ENCODE data around the gene RALGAPA2. TPM values are rescaled to one million over a fixed set of nuclear protein-coding genes. Genes with fewer than 3 reads are reported as not detected.
A peak's percentile ranks its signal among the peaks of the same experiment; 100 is the strongest.

The RALGAPA2 gene
- polyA plus RNA-seq, 1 donor from 2014 or later = 5.4 TPM

DNA sequence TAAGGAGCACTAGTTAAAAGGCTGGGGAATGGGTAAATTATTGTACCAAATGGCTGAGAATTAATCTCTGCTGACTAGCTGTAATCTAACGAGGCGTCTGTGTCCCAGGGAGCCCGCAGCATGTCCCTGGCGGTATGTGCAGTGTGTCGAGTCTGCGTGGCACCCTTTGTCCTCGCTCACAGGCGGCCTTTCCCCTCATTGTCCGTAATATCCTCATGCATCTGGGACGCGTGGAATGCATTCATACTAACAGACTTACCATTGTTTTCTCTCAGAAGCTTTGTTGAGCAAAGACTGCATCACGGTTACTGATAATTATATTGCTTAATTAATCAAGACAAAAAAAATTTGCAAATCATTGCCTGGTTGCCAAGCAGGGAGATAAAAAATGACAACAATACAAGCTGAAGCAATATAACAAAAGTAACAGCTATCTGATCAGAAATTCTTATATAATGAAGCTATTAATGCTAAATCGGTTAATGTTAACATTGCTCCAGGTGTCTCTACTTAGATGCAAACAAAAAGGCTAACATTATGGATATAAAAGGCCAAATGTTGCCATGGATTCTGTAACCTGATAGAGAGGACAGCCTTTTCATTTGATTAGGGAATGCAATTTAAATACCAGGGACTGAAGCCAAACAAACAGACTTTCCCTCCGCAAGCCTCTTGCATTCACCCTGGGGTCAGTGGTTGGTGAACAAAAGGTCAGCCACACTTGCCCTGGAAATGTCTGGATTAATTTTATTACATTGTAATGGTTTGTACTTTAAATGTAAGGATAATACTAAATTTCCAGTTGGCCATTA lies 219.7 kb downstream of the RALGAPA2 start:
- Mint-ChIP-seq H3K9me3 (no peaks in the 10 kb centered on the region), H3K4me3 (no peak overlapping the region), H3K4me1 (peaks cover 6 to 14% (median 6%) of the 10 kb centered on the region in 3 donors), H3K27ac (peak overlapping the region in 1 of 3 donors; percentile 50), H3K27me3 (no peaks in the 10 kb centered on the region), H3K36me3 (peaks cover 19% of the 10 kb centered on the region)

DNA sequence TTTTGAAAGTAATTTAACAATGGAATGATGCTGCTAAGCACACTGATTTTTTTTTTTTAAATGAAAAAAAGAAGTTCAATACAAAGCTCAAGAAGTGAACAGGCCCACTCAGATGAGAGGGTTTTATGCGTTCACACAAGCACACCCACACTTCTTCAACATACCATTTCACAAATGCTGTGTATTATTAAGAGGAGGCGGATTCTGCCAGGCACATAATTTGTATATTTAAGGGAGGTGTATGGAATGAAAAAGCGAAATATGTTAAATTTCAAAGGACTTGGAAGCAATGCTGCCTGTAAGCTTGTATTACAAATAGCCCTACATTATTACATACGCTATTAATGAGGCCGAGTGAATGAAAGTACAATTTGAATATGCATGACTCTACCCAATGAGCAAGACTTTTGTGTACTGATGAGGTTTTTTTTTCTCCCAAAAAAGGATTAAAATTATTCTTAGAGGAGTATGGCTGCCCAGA lies 220.6 kb downstream of the RALGAPA2 start:
- no peak overlapping the region for H3K4me3 Mint-ChIP-seq
- H3K36me3 Mint-ChIP-seq = peaks cover 19% of the 10 kb centered on the region
- no peaks in the 10 kb centered on the region for H3K9me3 Mint-ChIP-seq
- H3K4me1 Mint-ChIP-seq = peaks cover 6 to 14% (median 6%) of the 10 kb centered on the region in 3 donors
- H3K27me3 Mint-ChIP-seq = no peaks in the 10 kb centered on the region
- no peak overlapping the region for H3K27ac Mint-ChIP-seq

DNA sequence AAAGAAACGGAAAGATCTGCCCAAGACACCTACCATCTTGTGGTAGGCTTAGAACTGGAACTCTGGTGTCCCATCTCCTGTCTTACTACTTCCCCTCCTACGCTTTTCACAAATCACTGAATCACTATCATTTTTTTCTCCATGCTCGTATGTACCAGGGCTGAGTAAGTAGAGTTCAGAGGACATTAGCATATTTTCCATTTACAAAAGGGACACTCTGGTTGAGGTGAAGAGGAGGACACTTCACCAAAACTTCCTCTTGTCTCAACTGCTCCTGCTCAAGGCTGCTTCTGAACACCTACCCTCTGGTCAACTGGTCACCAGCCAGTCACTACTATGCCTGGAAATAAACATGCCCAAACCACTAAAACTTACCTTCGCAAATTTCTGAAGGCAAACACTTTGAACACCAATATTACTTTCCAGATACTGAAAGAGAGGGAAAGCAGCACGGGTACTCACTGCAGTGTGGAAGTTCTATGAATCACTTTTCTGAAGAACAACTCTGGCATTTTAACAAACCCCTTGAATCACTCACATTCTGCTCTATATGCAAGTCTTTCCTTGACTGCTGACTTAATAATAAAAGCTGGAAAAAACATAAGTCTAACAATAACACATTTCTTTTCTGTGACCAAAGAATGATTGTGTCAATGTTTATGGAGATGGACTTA lies 221.2 kb downstream of the RALGAPA2 start:
- H3K36me3 Mint-ChIP-seq = peaks cover 25% of the 10 kb centered on the region
- no peaks in the 10 kb centered on the region for H3K27me3 Mint-ChIP-seq
- peaks cover 6 to 14% (median 6%) of the 10 kb centered on the region in 3 donors for H3K4me1 Mint-ChIP-seq
- H3K4me3 Mint-ChIP-seq = peak overlapping the region in 1 of 4 donors; percentile 3
- H3K27ac Mint-ChIP-seq = no peak overlapping the region
- peaks cover 0 to 3% (median 0%) of the 10 kb centered on the region in 3 donors for H3K9me3 Mint-ChIP-seq

DNA sequence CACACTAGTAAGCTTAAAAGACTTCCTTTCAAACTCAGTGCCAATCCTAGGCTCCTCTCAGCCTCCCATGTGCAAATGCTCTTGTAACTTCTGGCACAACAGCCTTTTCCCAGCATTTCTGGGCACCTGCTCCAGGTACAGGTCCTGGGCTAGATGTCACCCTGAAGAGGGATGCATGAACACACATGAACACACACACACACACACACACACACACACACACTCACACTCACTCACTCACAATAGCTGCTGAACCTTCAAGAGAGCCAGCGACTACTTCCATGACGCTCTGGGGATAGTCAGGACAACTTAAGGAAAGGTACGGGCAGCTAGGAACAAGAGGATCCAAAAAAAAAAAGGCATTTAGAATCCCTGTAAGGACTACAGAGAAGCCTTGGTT lies 221.8 kb downstream of the RALGAPA2 start:
- no peak overlapping the region for H3K27ac Mint-ChIP-seq
- H3K4me3 Mint-ChIP-seq = no peak overlapping the region
- peaks cover 6 to 14% (median 6%) of the 10 kb centered on the region in 3 donors for H3K4me1 Mint-ChIP-seq
- peaks cover 24% of the 10 kb centered on the region for H3K36me3 Mint-ChIP-seq
- H3K27me3 Mint-ChIP-seq = no peaks in the 10 kb centered on the region
- peaks cover 0 to 3% (median 0%) of the 10 kb centered on the region in 3 donors for H3K9me3 Mint-ChIP-seq

DNA sequence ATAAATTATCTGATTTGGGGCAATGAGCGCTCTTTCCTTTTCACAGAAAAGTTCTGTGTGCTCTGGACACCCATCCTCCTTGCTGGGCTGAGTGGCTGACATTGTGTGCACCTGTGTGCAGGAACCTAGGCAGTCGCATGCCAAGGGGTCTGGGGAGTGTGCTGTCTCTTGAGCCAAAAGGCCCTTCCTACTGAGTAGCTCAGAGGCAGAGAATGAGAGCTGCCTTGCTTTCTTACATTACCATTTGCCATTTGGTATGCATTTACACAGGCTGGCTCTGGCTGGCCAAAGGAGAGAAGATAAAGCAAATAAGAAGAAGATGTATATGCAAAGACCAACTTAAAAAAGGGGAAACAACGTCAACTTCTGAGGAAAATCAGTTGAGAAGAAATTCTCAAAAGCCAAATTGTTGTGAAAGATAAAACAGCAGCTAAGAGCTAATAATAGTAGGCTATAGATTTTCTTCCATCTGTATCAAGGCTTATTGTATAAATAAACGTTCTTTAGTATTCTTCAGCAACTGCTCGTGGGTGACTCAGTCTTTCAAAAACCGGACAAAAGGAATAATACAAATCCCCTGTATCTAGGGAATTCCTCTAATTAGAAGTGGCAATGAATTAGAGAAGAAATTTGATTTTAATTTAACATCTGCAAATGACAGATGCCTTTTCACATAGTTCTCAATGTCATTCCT lies 222.6 kb downstream of the RALGAPA2 start:
- Mint-ChIP-seq H3K27me3 (no peaks in the 10 kb centered on the region), H3K9me3 (peaks cover 0 to 3% (median 0%) of the 10 kb centered on the region in 3 donors), H3K36me3 (peaks cover 24% of the 10 kb centered on the region), H3K27ac (no peak overlapping the region), H3K4me1 (peaks cover 6 to 14% (median 6%) of the 10 kb centered on the region in 3 donors), H3K4me3 (peak overlapping the region in 1 of 4 donors; percentile 18)

GRCh38 chr20:20489054-20489453 lies 223.4 kb downstream of the RALGAPA2 start:
- H3K36me3 Mint-ChIP-seq = peaks cover 24% of the 10 kb centered on the region

DNA sequence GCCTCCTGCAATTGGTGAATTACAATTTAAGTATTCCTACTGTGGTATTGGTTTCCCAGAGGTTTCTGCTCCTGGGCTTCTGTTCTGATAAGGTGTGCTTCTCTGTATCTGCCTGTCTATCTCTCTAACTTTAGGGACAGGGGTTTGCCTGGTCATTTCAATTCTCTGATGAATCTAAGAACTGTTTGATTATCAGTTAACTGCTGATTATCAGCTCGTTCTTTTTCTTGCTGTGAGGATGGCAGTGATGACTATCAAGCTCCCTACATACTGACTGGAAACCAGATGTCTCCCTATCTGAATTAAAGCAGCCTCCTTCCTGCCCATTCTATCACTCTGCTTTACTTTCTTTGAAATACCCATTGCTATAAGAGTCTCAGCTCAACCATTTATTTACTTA lies 224.1 kb downstream of the RALGAPA2 start:
- peaks cover 6 to 14% (median 6%) of the 10 kb centered on the region in 3 donors for H3K4me1 Mint-ChIP-seq
- peaks cover 0 to 3% (median 0%) of the 10 kb centered on the region in 3 donors for H3K9me3 Mint-ChIP-seq
- H3K36me3 Mint-ChIP-seq = peaks cover 24% of the 10 kb centered on the region
- H3K27me3 Mint-ChIP-seq = no peaks in the 10 kb centered on the region
- no peak overlapping the region for H3K4me3 Mint-ChIP-seq
- no peak overlapping the region for H3K27ac Mint-ChIP-seq

More at GRCh38 chr20:20489054-20489453, 223.4 kb downstream of the RALGAPA2 start:
- no peak overlapping the region for H3K4me3 Mint-ChIP-seq
- no peaks in the 10 kb centered on the region for H3K27me3 Mint-ChIP-seq
- no peak overlapping the region for H3K27ac Mint-ChIP-seq
- peaks cover 0 to 3% (median 0%) of the 10 kb centered on the region in 3 donors for H3K9me3 Mint-ChIP-seq
- H3K4me1 Mint-ChIP-seq = peaks cover 6 to 14% (median 6%) of the 10 kb centered on the region in 3 donors

- Mint-ChIP-seq H3K9me3 (peaks cover 0 to 3% (median 0%) of the 10 kb centered on the region in 3 donors), H3K27ac (no peak overlapping the region), H3K4me1 (peaks cover 6 to 14% (median 6%) of the 10 kb centered on the region in 3 donors), H3K36me3 (peaks cover 24% of the 10 kb centered on the region), H3K27me3 (no peaks in the 10 kb centered on the region), H3K4me3 (no peak overlapping the region)
Measured at GRCh38 chr20:20487811-20488210, 224.6 kb downstream of the RALGAPA2 start.

GRCh38 chr20:20483328-20483727 lies 229.1 kb downstream of the RALGAPA2 start:
- Mint-ChIP-seq H3K36me3 (peaks cover 8% of the 10 kb centered on the region), H3K27ac (no peak overlapping the region), H3K9me3 (peaks cover 0 to 3% (median 0%) of the 10 kb centered on the region in 3 donors), H3K27me3 (no peaks in the 10 kb centered on the region), H3K4me3 (no peak overlapping the region), H3K4me1 (no peaks in the 10 kb centered on the region)

GRCh38 chr20:20482453-20482852 lies 230.0 kb downstream of the RALGAPA2 start:
- Mint-ChIP-seq H3K27me3 (no peaks in the 10 kb centered on the region), H3K36me3 (peaks cover 10% of the 10 kb centered on the region), H3K27ac (no peak overlapping the region), H3K9me3 (peaks cover 0 to 3% (median 0%) of the 10 kb centered on the region in 3 donors), H3K4me3 (no peak overlapping the region), H3K4me1 (no peaks in the 10 kb centered on the region)

DNA sequence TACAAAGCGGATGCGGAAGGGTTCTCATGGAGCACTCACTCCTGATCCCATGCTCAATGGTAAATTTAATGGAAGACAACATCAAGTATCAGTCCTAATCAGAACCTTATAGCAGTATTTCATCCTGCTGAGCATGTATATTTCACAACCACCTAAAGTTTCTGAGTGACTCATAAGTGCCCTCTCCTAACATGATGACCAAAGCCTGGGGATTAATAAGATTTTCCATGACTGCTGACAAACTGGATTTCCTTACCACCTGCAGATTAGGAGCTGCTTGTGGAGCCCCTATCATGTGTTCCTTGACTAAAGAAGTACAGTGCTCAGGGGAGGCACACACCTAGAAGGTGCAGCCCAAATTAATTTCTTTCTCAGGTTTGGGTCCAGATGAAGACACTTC lies 231.8 kb downstream of the RALGAPA2 start:
- no peaks in the 10 kb centered on the region for H3K27me3 Mint-ChIP-seq
- no peaks in the 10 kb centered on the region for H3K4me1 Mint-ChIP-seq
- no peak overlapping the region for H3K4me3 Mint-ChIP-seq
- H3K9me3 Mint-ChIP-seq = no peaks in the 10 kb centered on the region
- H3K27ac Mint-ChIP-seq = no peak overlapping the region
- H3K36me3 Mint-ChIP-seq = peaks cover 8% of the 10 kb centered on the region

- Mint-ChIP-seq H3K4me3 (no peak overlapping the region), H3K9me3 (no peaks in the 10 kb centered on the region), H3K4me1 (no peaks in the 10 kb centered on the region), H3K27ac (no peak overlapping the region), H3K27me3 (no peaks in the 10 kb centered on the region), H3K36me3 (peaks cover 12% of the 10 kb centered on the region)
Measured at GRCh38 chr20:20480126-20480525, 232.3 kb downstream of the RALGAPA2 start.

- Mint-ChIP-seq H3K9me3 (no peaks in the 10 kb centered on the region), H3K4me3 (no peak overlapping the region), H3K36me3 (peaks cover 18% of the 10 kb centered on the region), H3K27me3 (no peaks in the 10 kb centered on the region), H3K27ac (no peak overlapping the region), H3K4me1 (no peaks in the 10 kb centered on the region)
Measured at GRCh38 chr20:20477444-20478041, 234.9 kb downstream of the RALGAPA2 start.

DNA sequence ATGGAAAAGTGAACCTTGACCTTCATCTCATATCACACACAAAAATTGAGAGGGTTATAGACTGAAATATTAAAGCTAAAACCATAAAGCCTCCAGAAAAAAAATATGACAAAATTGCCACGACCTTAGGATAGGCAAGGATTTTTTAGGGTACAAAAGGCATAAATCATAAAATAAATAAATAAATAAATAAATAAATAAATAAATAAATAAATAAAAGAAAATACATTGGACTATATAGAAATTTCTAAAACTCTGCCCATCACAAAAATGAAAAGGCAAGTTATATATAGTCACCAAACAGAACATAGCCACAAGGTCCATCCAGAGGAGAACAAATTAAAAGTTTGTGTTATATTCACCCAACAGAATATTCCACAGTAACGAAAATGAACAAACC lies 235.9 kb downstream of the RALGAPA2 start:
- Mint-ChIP-seq H3K4me1 (no peaks in the 10 kb centered on the region), H3K36me3 (peaks cover 21% of the 10 kb centered on the region), H3K9me3 (no peaks in the 10 kb centered on the region), H3K27ac (no peak overlapping the region), H3K27me3 (no peaks in the 10 kb centered on the region), H3K4me3 (no peak overlapping the region)

Measured in IgD-negative memory B cell (primary cell).